Esophagus muscularis mucosa (tissue), 4 donors: ENCODE measurements around the gene PAX5. TPM values are rescaled to one million over a fixed set of nuclear protein-coding genes. Genes with fewer than 3 reads are reported as not detected.

Source experiments
- DNase-seq: peaks from one replicate; pipeline ENCODE4 v3.0.0-alpha.2; 2017; ENCODE audit errors: extremely low spot score
- H3K27ac ChIP-seq, 4 donors: fragments of 200-600 bp; sonication (generic); replicated peaks in 1 of 4; 1 replicate in 3 of 4; 2 replicates in 1 of 4; pipeline ENCODE4 v1.5.1; 2016 to 2019; ENCODE audit warnings: mild to moderate bottlenecking in 1 of 4
- H3K27me3 ChIP-seq, 4 donors: fragments of 200-600 bp; sonication (generic); one replicate each; pipeline versions ENCODE4 v1.5.1 to v1.6.0; 2016 to 2019
- H3K36me3 ChIP-seq, 4 donors: fragments of 200-600 bp; sonication (generic); one replicate each; pipeline ENCODE4 v1.5.1; 2016 to 2019
- H3K4me1 ChIP-seq, 4 donors: fragments of 200-600 bp; sonication (generic); one replicate each; pipeline ENCODE4 v1.5.1; 2016 to 2019
- H3K4me3 ChIP-seq, 4 donors: fragments of 200-600 bp; sonication (generic); 1 replicate in 2 of 4; 2 replicates in 2 of 4; pipeline ENCODE4 v1.5.1; 2016 to 2019; ENCODE audit warnings: mild to moderate bottlenecking in 4 of 4, moderate library complexity in 1 of 4
- H3K9me3 ChIP-seq, 4 donors: fragments of 200-600 bp; sonication (generic); 1 replicate in 3 of 4; 2 replicates in 1 of 4; pipeline ENCODE4 v1.5.1; 2016 to 2019
- EP300 ChIP-seq: sonication (generic); formaldehyde crosslinking; IDR thresholded peaks from one replicate; pipeline ENCODE4 v1.6.1; 2017; ENCODE audit warnings: antibody characterized with exemption
- POLR2A ChIP-seq: fragments of 450-650 bp; IDR thresholded peaks from one replicate; pipeline ENCODE4 v1.6.1; 2017; ENCODE audit warnings: antibody characterized with exemption, moderate library complexity, mild to moderate bottlenecking, low read depth
- POLR2AphosphoS5 ChIP-seq, 2 donors: sonication (generic); formaldehyde crosslinking; IDR thresholded peaks; one replicate each; pipeline ENCODE4 v1.6.1; 2017; ENCODE audit warnings: antibody characterized with exemption in 2 of 2
- WGBS: methylation state at CpG from one replicate; pipeline ENCODE4 v1.1.5; 2018; 5-methylcytosine and 5-hydroxymethylcytosine counted together
- intact Hi-C: fragments of 100-400 bp; cut with DNase I; formaldehyde crosslinking; loops from one replicate; pipeline ENCODE4 v1.15.1; 2023
- total RNA-seq, 4 donors: library from RNA; depleted of rRNA; stranded (reverse); fragments of >200 nt; gene quantifications; one replicate each; pipeline versions ENCODE4 v1.1.0 to v1.2.1, GENCODE V29; 2016
- TF ChIP-seq, protein P1 (sequence below), 3 experiments: fragments of 200-600 bp in 2 of 3; fragments of 450-650 bp in 1 of 3; sonication (generic) in 2 of 3; IDR thresholded peaks; one replicate each; pipeline ENCODE4 v1.5.1; 2017 to 2019; ENCODE audit warnings: antibody characterized with exemption in 3 of 3, mild to moderate bottlenecking in 2 of 3, moderate library complexity in 1 of 3

Gene PAX5
- total RNA-seq, 4 donors from 2014 or later, result 0.17 TPM; not detected in 3

DNA sequence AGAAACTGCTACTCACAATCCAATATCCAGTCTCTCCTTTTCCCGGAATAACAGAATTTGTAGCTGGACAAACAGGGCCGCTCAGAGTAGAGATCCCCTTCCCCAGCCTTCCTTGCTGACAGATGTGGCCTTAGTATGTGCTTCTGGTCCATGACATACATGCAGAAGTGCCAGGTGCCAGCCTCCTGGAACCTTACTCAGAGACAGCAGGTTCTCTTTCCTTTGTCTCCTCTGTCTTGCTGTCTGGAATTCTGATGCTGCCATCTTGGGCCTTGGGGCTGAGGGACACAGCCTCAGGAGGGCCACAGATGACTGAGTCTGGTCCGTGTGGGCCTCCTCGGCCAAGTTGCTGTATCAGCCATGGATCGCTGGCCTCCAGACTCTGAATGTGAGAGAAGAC lies 210.1 kb downstream of the PAX5 start:
- WGBS, result 86% methylated on average over 5 of the region's 5 CpGs
- H3K36me3 ChIP-seq, result no peaks in the 10 kb centered on the region
- no peaks in the 10 kb centered on the region for H3K9me3 ChIP-seq
- peaks cover 0 to 12% (median 0%) of the 10 kb centered on the region in 4 donors for H3K27me3 ChIP-seq
- H3K4me3 ChIP-seq, result no peak overlapping the region
- no peak for DNase-seq
- H3K27ac ChIP-seq, result no peak overlapping the region
- intact Hi-C loops, result no loop called here
- TF ChIP-seq POLR2AphosphoS5 (IDR thresholded peaks at IDR 0.05) (no peak), POLR2A (no peak), EP300 (no peak)
- TF ChIP-seq, protein P1, sequence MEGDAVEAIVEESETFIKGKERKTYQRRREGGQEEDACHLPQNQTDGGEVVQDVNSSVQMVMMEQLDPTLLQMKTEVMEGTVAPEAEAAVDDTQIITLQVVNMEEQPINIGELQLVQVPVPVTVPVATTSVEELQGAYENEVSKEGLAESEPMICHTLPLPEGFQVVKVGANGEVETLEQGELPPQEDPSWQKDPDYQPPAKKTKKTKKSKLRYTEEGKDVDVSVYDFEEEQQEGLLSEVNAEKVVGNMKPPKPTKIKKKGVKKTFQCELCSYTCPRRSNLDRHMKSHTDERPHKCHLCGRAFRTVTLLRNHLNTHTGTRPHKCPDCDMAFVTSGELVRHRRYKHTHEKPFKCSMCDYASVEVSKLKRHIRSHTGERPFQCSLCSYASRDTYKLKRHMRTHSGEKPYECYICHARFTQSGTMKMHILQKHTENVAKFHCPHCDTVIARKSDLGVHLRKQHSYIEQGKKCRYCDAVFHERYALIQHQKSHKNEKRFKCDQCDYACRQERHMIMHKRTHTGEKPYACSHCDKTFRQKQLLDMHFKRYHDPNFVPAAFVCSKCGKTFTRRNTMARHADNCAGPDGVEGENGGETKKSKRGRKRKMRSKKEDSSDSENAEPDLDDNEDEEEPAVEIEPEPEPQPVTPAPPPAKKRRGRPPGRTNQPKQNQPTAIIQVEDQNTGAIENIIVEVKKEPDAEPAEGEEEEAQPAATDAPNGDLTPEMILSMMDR (IDR thresholded peaks at IDR 0.05), result no peak
- peaks cover 3 to 6% (median 5%) of the 10 kb centered on the region in 4 donors for H3K4me1 ChIP-seq

DNA sequence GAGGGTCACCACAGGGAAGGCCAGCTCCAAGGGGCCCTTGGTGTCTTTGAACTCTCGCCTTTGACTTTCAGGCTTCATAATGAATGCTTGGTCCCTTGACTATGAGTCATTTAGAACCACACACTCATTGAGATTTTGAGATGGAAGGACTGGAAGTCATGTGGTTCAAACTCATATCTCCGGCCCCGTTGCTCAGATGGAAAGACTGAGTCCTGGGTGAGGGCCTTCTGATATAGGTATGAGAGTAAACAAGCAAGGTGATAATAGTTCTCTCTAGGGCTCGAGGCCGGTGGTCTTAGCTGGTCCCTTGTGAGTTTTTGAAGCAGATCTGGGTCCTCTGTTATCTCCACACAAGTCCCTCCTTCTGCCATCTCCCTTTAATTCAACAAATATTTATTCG lies 210.6 kb downstream of the PAX5 start:
- no peak overlapping the region for H3K4me3 ChIP-seq
- no peaks in the 10 kb centered on the region for H3K36me3 ChIP-seq
- no peak for DNase-seq
- 82% methylated on average over 6 of the region's 6 CpGs for WGBS
- H3K4me1 ChIP-seq, result peaks cover 8 to 11% (median 10%) of the 10 kb centered on the region in 4 donors
- no peaks in the 10 kb centered on the region for H3K9me3 ChIP-seq
- intact Hi-C loops, result no loop called here
- peaks cover 0 to 12% (median 0%) of the 10 kb centered on the region in 4 donors for H3K27me3 ChIP-seq
- no peak overlapping the region for H3K27ac ChIP-seq
- no peak for TF ChIP-seq EP300
- TF ChIP-seq, protein P1 (IDR thresholded peaks at IDR 0.05), result no peak
- TF ChIP-seq POLR2A, result no peak
- no peak for TF ChIP-seq POLR2AphosphoS5 (IDR thresholded peaks at IDR 0.05)

DNA sequence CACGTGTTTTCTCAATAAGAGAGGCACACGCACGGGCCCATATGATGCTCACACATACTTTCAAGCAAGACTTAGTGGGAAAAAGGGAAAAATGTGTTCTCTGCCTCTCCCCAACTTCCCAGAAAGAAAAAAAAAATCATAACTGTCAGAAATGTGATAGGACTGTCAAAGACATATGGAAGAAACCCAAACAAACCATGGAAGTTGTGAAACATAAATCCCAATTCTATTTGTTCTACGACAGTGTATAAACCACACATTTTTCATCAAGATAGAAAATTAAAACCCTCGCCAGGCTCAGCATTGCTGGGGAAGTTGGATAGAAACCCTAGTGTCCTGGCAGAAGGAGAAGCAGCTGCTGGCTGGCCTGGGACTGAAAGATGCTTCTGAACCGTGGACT lies 211.9 kb downstream of the PAX5 start:
- no peak for TF ChIP-seq POLR2A
- TF ChIP-seq, protein P1 (IDR thresholded peaks at IDR 0.05), result no peak
- TF ChIP-seq POLR2AphosphoS5 (IDR thresholded peaks at IDR 0.05), result no peak
- TF ChIP-seq EP300, result no peak

DNA sequence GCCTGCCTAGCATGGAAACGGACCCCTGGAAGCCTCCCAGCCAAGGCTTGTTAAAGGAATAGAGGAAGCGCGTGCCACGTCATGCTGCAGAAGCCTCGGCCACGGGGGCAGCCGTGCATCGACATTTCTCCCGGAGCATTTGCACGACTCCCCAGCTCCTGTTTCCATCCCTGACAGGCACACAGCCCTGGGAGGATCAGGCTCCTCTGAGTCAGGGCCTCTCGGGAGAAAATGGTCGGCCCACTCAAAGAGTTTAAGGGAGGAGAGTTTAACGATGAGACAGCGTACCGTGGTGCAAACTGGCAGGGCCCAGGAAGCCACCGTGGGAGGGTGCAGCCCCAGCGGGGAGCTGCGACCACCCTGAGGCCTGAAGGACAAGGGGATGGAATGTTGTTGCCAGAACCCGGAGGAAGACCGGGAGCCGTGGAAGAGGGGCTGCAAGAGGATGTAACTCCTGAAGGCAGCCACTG lies 213.6 kb downstream of the PAX5 start:
- Histone ChIP-seq H3K9me3 (no peaks in the 10 kb centered on the region), H3K27ac (no peak overlapping the region), H3K27me3 (peaks cover 0 to 7% (median 0%) of the 10 kb centered on the region in 4 donors), H3K36me3 (no peaks in the 10 kb centered on the region), H3K4me1 (peaks cover 12 to 21% (median 15%) of the 10 kb centered on the region in 4 donors), H3K4me3 (no peak overlapping the region)
- DNase-seq, result no peak
- TF ChIP-seq POLR2AphosphoS5 (IDR thresholded peaks at IDR 0.05) (no peak), POLR2A (no peak), EP300 (no peak)
- TF ChIP-seq, protein P1 (IDR thresholded peaks at IDR 0.05), result no peak
- intact Hi-C loops, result no loop called here
- WGBS, result 85% methylated on average over 20 of the region's 21 CpGs

More for the DNA sequence above, 211.9 kb downstream of the PAX5 start:
- no peak overlapping the region for H3K4me3 ChIP-seq
- peaks cover 12 to 21% (median 15%) of the 10 kb centered on the region in 4 donors for H3K4me1 ChIP-seq
- H3K27me3 ChIP-seq, result peaks cover 0 to 12% (median 0%) of the 10 kb centered on the region in 4 donors
- intact Hi-C loops, result no loop called here
- 55% methylated on average over 6 of the region's 6 CpGs for WGBS
- no peaks in the 10 kb centered on the region for H3K9me3 ChIP-seq
- no peak overlapping the region for H3K27ac ChIP-seq
- DNase-seq, result no peak
- H3K36me3 ChIP-seq, result no peaks in the 10 kb centered on the region
